Lower leg skin (tissue), 3 donors: ENCODE data around the gene ALG6.

ENCODE experiments used
- POLR2A ChIP-seq, 2 donors: fragments of 450-650 bp; IDR thresholded peaks; one replicate each; pipeline ENCODE4 v1.6.1; 2016 to 2017; ENCODE audit warnings: antibody characterized with exemption in 2 of 2, mild to moderate bottlenecking in 1 of 2, moderate library complexity in 1 of 2
- TF ChIP-seq, protein P1 (sequence below), 3 donors: fragments of 450-650 bp; IDR thresholded peaks; one replicate each; pipeline ENCODE4 v1.5.1; 2016; ENCODE audit warnings: antibody characterized with exemption in 3 of 3, mild to moderate bottlenecking in 3 of 3, moderate library complexity in 2 of 3

DNA sequence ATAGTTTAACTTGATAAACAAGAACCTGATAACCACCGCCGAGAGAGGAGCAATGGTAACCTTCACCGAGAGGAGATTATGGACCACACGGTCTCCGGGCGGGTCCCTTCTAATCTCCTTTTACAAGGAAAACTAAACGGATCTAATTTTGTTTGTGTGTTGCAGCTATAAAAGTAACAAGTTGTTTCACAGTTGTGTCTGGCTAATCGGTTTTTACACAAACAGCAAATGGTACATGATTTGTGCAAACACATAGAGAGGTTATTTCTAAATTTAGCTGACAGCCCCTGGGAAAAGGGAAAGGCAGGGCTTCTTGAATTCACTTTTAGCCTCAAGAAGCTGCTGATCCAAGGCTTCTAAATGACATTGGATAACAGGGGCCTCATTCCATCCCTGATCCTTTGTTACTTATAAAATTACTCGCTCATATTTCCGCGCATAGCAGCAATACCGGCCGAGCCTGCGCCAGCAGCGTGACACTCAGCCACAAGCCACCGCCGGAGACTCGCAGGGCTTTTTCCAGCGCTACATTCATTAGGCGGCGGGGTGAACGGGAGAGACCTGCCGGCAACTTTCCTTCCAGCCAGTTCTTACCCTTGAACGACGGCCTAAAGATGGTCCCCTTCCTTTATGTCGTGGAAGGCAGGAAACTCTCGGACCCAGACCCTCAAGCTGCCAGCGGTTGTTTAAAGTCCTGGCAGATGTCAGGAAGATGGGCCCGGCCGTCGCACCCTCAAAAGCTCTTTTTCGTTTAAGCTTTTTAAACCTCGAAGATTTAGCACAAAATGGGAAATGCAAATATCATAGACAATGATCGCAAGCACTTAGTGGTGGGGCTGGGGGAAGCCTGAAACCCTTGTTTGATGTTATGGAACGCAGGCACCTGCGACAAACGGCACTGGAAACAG, 40.7 kb upstream of the ALG6 start:
- TF ChIP-seq, protein P1, sequence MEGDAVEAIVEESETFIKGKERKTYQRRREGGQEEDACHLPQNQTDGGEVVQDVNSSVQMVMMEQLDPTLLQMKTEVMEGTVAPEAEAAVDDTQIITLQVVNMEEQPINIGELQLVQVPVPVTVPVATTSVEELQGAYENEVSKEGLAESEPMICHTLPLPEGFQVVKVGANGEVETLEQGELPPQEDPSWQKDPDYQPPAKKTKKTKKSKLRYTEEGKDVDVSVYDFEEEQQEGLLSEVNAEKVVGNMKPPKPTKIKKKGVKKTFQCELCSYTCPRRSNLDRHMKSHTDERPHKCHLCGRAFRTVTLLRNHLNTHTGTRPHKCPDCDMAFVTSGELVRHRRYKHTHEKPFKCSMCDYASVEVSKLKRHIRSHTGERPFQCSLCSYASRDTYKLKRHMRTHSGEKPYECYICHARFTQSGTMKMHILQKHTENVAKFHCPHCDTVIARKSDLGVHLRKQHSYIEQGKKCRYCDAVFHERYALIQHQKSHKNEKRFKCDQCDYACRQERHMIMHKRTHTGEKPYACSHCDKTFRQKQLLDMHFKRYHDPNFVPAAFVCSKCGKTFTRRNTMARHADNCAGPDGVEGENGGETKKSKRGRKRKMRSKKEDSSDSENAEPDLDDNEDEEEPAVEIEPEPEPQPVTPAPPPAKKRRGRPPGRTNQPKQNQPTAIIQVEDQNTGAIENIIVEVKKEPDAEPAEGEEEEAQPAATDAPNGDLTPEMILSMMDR (IDR thresholded peaks at IDR 0.05): no peak
- no peak for TF ChIP-seq POLR2A (IDR thresholded peaks at IDR 0.05)
